Vagina (tissue), 2 donors: Measurements from ENCODE around the gene DCANP1.

Experiments
- CTCF ChIP-seq, 3 experiments: fragments of 450-650 bp in 2 of 3; fragments of 200-600 bp in 1 of 3; sonication (generic) in 1 of 3; IDR thresholded peaks; one replicate each; pipeline ENCODE4 v1.5.1; 2017 to 2019; ENCODE audit warnings: antibody characterized with exemption in 3 of 3, mild to moderate bottlenecking in 2 of 3, moderate library complexity in 2 of 3
- POLR2A ChIP-seq, 2 donors: fragments of 450-650 bp; IDR thresholded peaks; one replicate each; pipeline ENCODE4 v1.6.1; 2017; ENCODE audit warnings: antibody characterized with exemption in 2 of 2, mild to moderate bottlenecking in 2 of 2, moderate library complexity in 2 of 2

- TF ChIP-seq CTCF (IDR thresholded peaks at IDR 0.05): no peak
- no peak for TF ChIP-seq POLR2A (IDR thresholded peaks at IDR 0.05)
Measured at GRCh38 chr5:135487839-135488514, 40.8 kb upstream of the DCANP1 start.
